K562 (cell line): Measurements from ENCODE around the gene CKAP5. TPM values are rescaled to one million over a fixed set of nuclear protein-coding genes. Genes with fewer than 3 reads are reported as not detected.

Source experiments
- ADNP ChIP-seq: fragments of 200-800 bp; sonication (Bioruptor generic); IDR thresholded peaks from 2 replicates; pipeline ENCODE4 v1.6.1; 2016; ENCODE audit warnings: missing genetic modification characterization, missing compliant biosample characterization
- CEBPZ ChIP-seq: fragments of 150-350 bp; IDR thresholded peaks from 2 replicates; pipeline ENCODE4 v1.6.1; 2014; ENCODE audit warnings: low read depth, mild to moderate bottlenecking, low read length, borderline replicate concordance
- FOXK1 ChIP-seq: sonication (generic); formaldehyde crosslinking; IDR thresholded peaks from 2 replicates; pipeline ENCODE4 v1.8.0; 2022; ENCODE audit warnings: missing genetic modification reagents, mild to moderate bottlenecking, borderline replicate concordance
- GABPB1 ChIP-seq: sonication (generic); formaldehyde crosslinking; IDR thresholded peaks from 2 replicates; pipeline ENCODE4 v1.8.0; 2022; ENCODE audit warnings: mild to moderate bottlenecking, missing genetic modification reagents
- GTF2E2 ChIP-seq: fragments of 200-800 bp; sonication (Bioruptor generic); IDR thresholded peaks from 2 replicates; pipeline ENCODE4 v1.6.1; 2016; ENCODE audit warnings: missing genetic modification characterization, missing compliant biosample characterization
- HSF4 ChIP-seq: fragments of 250-450 bp; sonication (Bioruptor Pico); IDR thresholded peaks from 2 replicates; pipeline ENCODE4 v2.1.2; 2022; ENCODE audit warnings: mild to moderate bottlenecking, moderate library complexity, borderline replicate concordance
- KLF16 ChIP-seq: IDR thresholded peaks from 2 replicates; pipeline ENCODE4 v1.6.1; 2016; ENCODE audit warnings: antibody characterized with exemption
- MCM7 ChIP-seq, 2 experiments: fragments of 450-650 bp; IDR thresholded peaks; 2 replicates each; pipeline ENCODE4 v1.6.1; 2016 to 2018
- MECOM ChIP-seq: fragments of 250-450 bp; sonication (Bioruptor Pico); IDR thresholded peaks from 2 replicates; pipeline ENCODE4 v1.8.0; 2022; ENCODE audit warnings: inconsistent platforms
- MTA2 ChIP-seq: fragments of 450-650 bp; IDR thresholded peaks from 2 replicates; pipeline ENCODE4 v1.6.1; 2016; ENCODE audit warnings: low read depth
- MTA3 ChIP-seq: fragments of 450-650 bp; formaldehyde crosslinking; IDR thresholded peaks from 2 replicates; pipeline ENCODE4 v1.6.1; 2017; ENCODE audit warnings: mild to moderate bottlenecking, borderline replicate concordance
- NELFE ChIP-seq: IDR thresholded peaks from 2 replicates; pipeline ENCODE4 v1.6.1; 2011; ENCODE audit warnings: mild to moderate bottlenecking; ENCODE audit not compliant: insufficient read depth, insufficient read length
- NONO ChIP-seq, 2 experiments: fragments of 200-400 bp in 1 of 2; fragments of 450-650 bp in 1 of 2; formaldehyde crosslinking in 1 of 2; IDR thresholded peaks; 2 replicates each; pipeline ENCODE4 v1.6.1; 2017; ENCODE audit warnings: low read depth in 2 of 2, mild to moderate bottlenecking in 2 of 2, moderate library complexity in 2 of 2, low read length in 1 of 2
- NR4A1 ChIP-seq, 2 experiments: fragments of 250-450 bp in 1 of 2; fragments of 450-650 bp in 1 of 2; sonication (Bioruptor Pico) in 1 of 2; IDR thresholded peaks; 2 replicates each; pipeline versions ENCODE4 v1.4.0 to v1.6.1; 2016 to 2020; ENCODE audit warnings: mild to moderate bottlenecking in 2 of 2, missing compliant biosample characterization in 1 of 2, missing genetic modification characterization in 1 of 2, moderate library complexity in 1 of 2
- PKNOX1 ChIP-seq: fragments of 450-650 bp; IDR thresholded peaks from 2 replicates; pipeline ENCODE4 v1.6.1; 2016
- PYGO2 ChIP-seq: fragments of 450-650 bp; IDR thresholded peaks from 2 replicates; pipeline ENCODE4 v1.6.1; 2016; ENCODE audit warnings: mild to moderate bottlenecking, missing genetic modification characterization, moderate library complexity, missing compliant biosample characterization
- YBX1 ChIP-seq: fragments of 450-650 bp; IDR thresholded peaks from 2 replicates; pipeline ENCODE4 v1.7.1; 2016; ENCODE audit warnings: mild to moderate bottlenecking
- ZNF263 ChIP-seq: sonication (generic); formaldehyde crosslinking; IDR thresholded peaks from 2 replicates; pipeline ENCODE4 v1.8.0; 2022; ENCODE audit warnings: mild to moderate bottlenecking, missing genetic modification reagents, borderline replicate concordance
- polyA plus RNA-seq, 8 experiments: library from polyadenylated mRNA; depleted of rRNA in 4 of 8; stranded (reverse) in 5 of 8; unstranded in 3 of 8; fragments of >200 nt; fragmentation: Nextera tagmentation in 2 of 8; fragmentation: Illumina TruSeq in 1 of 8; extraction: Ambion mirVana in 2 of 8; extraction: Trizol in 1 of 8; gene quantifications; 2 replicates each; pipeline versions ENCODE4 v1.2.1 to v1.2.3, GENCODE V29; 2011 to 2014; ENCODE audit warnings: inconsistent platforms in 1 of 8, missing spikeins in 1 of 8
- total RNA-seq, 7 experiments: library from RNA; depleted of rRNA in 6 of 7; stranded (reverse); fragments of >200 nt in 6 of 7; fragmentation: Illumina TruSeq in 2 of 7; extraction: Trizol in 2 of 7; gene quantifications; 2 replicates each; pipeline versions ENCODE4 v1.2.1 to v1.2.3, GENCODE V29; 2011 to 2021; ENCODE audit warnings: low replicate concordance in 1 of 7
- TF ChIP-seq, protein P1 (sequence below): fragments of 250-450 bp; sonication (Bioruptor Pico); IDR thresholded peaks from 2 replicates; pipeline ENCODE4 v1.9.0; 2021; ENCODE audit warnings: mild to moderate bottlenecking
- TF ChIP-seq, protein P2 (sequence below): fragments of 250-450 bp; sonication (Bioruptor Pico); IDR thresholded peaks from 2 replicates; pipeline ENCODE4 v1.8.0; 2021; ENCODE audit warnings: mild to moderate bottlenecking, moderate library complexity

CKAP5 gene
- total and polyA plus RNA-seq, 9 of the 15 experiments (the other 6 are each of a cell fraction or from before 2014, with no cell fraction given) = 60.1 to 239 (median 139) TPM

GRCh38 chr11:46700241-46701077 lies 145.6 kb downstream of the CKAP5 start, which contains the start of the genes ARHGAP1 and ZNF408 (continued):
- no peak for TF ChIP-seq NR4A1 (CRISPR knock-in tag; IDR thresholded peaks at IDR 0.05)
- peak; percentile 71 for TF ChIP-seq NR4A1 (tag; IDR thresholded peaks at IDR 0.05)
- TF ChIP-seq PKNOX1 = peak; percentile 93
- peak; percentile 99 for TF ChIP-seq GABPB1 (CRISPR knock-in tag)
- TF ChIP-seq ADNP = no peak
- no peak for TF ChIP-seq MECOM
- peak; percentile 87 for TF ChIP-seq ZNF263
- TF ChIP-seq KLF16 = no peak
- peak; percentile 91; the same call in 1 of the 2 replicates for TF ChIP-seq MTA3
- peak; percentile 22; the same call in 1 of the 2 replicates for TF ChIP-seq PYGO2 (tag)
- TF ChIP-seq CEBPZ = no peak
- TF ChIP-seq, protein P1, sequence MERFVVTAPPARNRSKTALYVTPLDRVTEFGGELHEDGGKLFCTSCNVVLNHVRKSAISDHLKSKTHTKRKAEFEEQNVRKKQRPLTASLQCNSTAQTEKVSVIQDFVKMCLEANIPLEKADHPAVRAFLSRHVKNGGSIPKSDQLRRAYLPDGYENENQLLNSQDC = no peak
- no peak for TF ChIP-seq MTA2
- no peak for TF ChIP-seq NELFE
- TF ChIP-seq NONO (IDR thresholded peaks at IDR 0.05; ENCODE audit: low read depth in 2 of 2, low read length in 1 of 2) = 0 out of 4 replicates have a peak, but pooled peaks of 1 of the 2 experiments have one; percentile 47
- no peak for TF ChIP-seq YBX1
- TF ChIP-seq, protein P2, sequence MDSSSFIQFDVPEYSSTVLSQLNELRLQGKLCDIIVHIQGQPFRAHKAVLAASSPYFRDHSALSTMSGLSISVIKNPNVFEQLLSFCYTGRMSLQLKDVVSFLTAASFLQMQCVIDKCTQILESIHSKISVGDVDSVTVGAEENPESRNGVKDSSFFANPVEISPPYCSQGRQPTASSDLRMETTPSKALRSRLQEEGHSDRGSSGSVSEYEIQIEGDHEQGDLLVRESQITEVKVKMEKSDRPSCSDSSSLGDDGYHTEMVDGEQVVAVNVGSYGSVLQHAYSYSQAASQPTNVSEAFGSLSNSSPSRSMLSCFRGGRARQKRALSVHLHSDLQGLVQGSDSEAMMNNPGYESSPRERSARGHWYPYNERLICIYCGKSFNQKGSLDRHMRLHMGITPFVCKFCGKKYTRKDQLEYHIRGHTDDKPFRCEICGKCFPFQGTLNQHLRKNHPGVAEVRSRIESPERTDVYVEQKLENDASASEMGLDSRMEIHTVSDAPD (CRISPR knock-in tag) = no peak
- no peak for TF ChIP-seq HSF4 (CRISPR knock-in tag)
- peak; percentile 65; the same call in 1 of the 2 replicates for TF ChIP-seq GTF2E2
- no peak for TF ChIP-seq FOXK1 (CRISPR knock-in tag)
- TF ChIP-seq MCM7 (IDR thresholded peaks at IDR 0.05) = no peak; a peak in 1 of 4 replicates
